ENCODE results near the gene LSMEM2.
A peak's percentile ranks its signal among the peaks of the same experiment; 100 is the strongest.
"Not testable (repeated sequence)": the region's sequence is repeated elsewhere in the genome, so short reads cannot be mapped to it uniquely, and the experiment has no call there.

The LSMEM2 gene

GRCh38 chr3:50300681-50301254, 21.9 kb downstream of the LSMEM2 start:
- DNase-seq, result no peak

- no peak for DNase-seq
Observed at GRCh38 chr3:50302095-50303012, 23.5 kb downstream of the LSMEM2 start.

GRCh38 chr3:50303013-50303815, 24.3 kb downstream of the LSMEM2 start, which contains the start of gene HYAL1:
Gene HYAL1, minus strand, starts transcription at chr3:50303574. Its CDS starts 618 bp downstream, at chr3:50302956.
- DNase-seq, result no peak

GRCh38 chr3:50304601-50305000, 25.7 kb downstream of the LSMEM2 start:
- no peak for DNase-seq

- not testable (repeated sequence) for DNase-seq
Observed at GRCh38 chr3:50312041-50312440, 33.2 kb downstream of the LSMEM2 start.

DNA sequence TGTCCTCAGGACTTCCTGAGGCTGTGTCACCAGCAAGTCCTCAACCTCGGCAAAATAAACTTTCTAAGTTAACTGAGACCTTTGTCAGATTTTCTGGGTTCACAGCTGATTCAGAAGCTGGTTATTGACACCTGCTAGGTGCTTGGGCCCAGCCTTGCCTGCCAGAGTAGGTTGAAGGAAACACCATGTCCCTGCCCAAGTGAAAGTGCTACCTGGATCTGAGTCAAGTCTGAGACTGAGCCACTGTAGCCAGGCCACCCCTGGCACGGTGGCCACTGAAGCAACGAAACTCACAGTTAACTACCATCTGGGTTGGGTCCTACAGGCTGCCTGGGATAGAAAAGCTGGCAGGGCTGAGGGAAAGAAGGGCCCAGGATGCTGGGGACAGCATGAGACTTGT, 35.5 kb downstream of the LSMEM2 start:
- no peak for DNase-seq

DNA sequence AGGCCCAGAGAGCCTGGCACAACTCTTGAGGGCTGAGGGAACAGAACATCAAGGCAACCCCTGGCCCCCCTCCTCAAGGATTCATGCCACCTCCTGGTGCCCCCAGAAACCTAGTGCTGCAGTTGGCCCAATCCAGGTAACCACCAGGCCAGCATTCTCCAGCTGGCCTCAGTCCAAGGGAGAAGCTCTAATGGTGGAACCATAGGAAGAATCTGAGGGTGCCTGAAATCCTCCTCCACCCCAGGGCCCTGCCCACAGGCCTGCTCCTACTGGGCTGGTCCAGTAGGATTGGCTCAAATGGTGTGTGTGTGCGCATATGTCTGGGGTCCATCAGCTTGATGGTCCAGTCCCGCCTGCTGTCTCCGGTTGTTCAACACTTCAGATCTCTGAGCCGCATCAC, 35.9 kb downstream of the LSMEM2 start:
- no peak for DNase-seq

DNA sequence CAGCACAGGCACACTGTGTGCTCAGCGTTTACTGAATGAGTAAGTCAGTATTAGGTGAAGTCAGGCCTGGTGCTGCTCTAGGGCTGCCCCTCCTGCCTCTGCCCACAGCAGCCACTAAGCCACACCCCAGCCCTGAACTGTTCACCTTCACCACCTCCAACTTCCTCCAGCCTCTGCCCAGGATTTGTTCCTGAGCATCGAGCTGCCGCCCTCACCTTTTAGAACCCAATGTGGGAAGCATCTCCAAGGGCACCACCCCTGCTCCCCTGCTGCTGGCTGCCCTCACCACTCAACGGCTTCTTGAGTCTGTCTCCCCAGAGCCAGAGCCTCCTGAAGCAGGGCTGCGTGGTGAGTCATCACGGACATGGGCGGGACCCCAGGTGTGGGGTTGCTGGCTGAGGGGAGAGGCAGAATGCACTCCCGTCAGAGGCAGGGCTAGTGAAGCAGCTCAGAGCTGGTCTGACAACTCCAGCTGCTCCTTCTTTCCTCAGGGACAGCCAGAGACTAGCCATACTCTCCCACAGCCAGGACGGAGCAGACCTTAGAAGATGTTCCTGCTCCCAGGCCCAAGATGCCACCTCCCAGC, 37.9 kb downstream of the LSMEM2 start:
- DNase-seq, result no peak

- no peak for DNase-seq
Observed at GRCh38 chr3:50317300-50317699, 38.4 kb downstream of the LSMEM2 start.

GRCh38 chr3:50318163-50318562, 39.3 kb downstream of the LSMEM2 start:
- DNase-seq, result no peak

GRCh38 chr3:50318615-50319014, 39.7 kb downstream of the LSMEM2 start:
- DNase-seq, result no peak

DNA sequence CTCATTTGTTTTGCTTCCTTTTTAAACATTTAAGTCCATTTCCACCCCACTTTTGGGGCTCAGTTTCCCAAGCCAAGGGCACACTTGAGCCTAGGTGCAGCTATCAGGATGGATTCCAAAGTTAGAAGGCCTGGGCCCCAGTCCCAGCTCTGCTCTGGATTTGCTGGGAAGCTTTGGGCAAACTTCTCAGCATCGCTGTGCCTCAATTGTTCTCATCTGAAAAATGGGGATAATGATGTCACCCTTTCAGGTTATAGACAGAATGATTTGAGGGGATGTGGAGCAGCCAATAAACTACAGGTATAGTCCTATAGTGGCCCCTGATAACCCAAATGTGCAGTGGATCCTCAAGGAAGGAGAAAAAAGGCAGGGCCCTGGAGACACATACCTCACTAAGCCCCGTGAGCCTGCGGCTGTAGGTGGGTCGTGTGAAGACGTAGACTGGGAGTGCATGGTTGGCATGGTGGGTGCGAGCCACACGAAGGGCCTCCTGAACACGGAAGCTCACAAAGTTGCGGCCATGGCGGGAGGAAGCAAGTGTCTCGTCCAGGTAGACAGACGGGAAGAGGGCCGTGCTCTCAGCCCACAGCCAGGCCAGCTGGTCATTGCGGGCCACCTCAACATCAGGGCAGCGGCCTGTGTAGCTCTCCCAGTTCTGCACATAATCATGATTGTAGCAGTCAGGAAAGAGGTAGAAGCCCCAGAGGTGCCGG, 40.5 kb downstream of the LSMEM2 start:
- no peak for DNase-seq

- no peak for DNase-seq
Observed at GRCh38 chr3:50319894-50320625, 41.2 kb downstream of the LSMEM2 start.

- DNase-seq, result peak in 5 of 6 experiments; percentile 33 to 85 (median 69)
Observed at GRCh38 chr3:50320853-50321335, 42.0 kb downstream of the LSMEM2 start.

- peak; percentile 72 to 91 (median 79) for DNase-seq
Observed at GRCh38 chr3:50321336-50322114, 42.6 kb downstream of the LSMEM2 start.

GRCh38 chr3:50322115-50322385, 43.2 kb downstream of the LSMEM2 start:
- DNase-seq, result no peak

GRCh38 chr3:50322386-50323091, 43.7 kb downstream of the LSMEM2 start, which contains the start of gene HYAL2:
Gene HYAL2, minus strand, starts transcription at chr3:50322745. Its CDS starts 2,256 bp downstream, at chr3:50320489.
- DNase-seq, result no peak

GRCh38 chr3:50323092-50323600, 44.3 kb downstream of the LSMEM2 start:
- no peak for DNase-seq

GRCh38 chr3:50323614-50324199, 44.8 kb downstream of the LSMEM2 start:
- no peak for DNase-seq

Measured in stimulated activated naive CD4-positive, alpha-beta T cell (primary cell).